GM18498 (cell line): ENCODE results near the gene AAK1.

Source experiments
- ATAC-seq: cut with Tn5 transposase; IDR thresholded peaks from one replicate; pipeline ENCODE4 v1.9.1; 2021; ENCODE audit warnings: mild to moderate bottlenecking, moderate library complexity; ENCODE audit not compliant: unreplicated experiment

Gene AAK1

GRCh38 chr2:69499966-69500365 lies 143.6 kb downstream of the AAK1 start:
- no peak for ATAC-seq

- ATAC-seq: peak; percentile 47
Observed at GRCh38 chr2:69499242-69499641, 144.3 kb downstream of the AAK1 start.

- no peak for ATAC-seq
Observed at GRCh38 chr2:69495861-69496260, 147.7 kb downstream of the AAK1 start.

GRCh38 chr2:69495008-69495407 lies 148.5 kb downstream of the AAK1 start:
- no peak for ATAC-seq

GRCh38 chr2:69494126-69494525 lies 149.4 kb downstream of the AAK1 start:
- ATAC-seq: no peak

GRCh38 chr2:69493268-69493667 lies 150.3 kb downstream of the AAK1 start:
- no peak for ATAC-seq

GRCh38 chr2:69491864-69492263 lies 151.7 kb downstream of the AAK1 start:
- no peak for ATAC-seq

- no peak for ATAC-seq
Observed at GRCh38 chr2:69490486-69490885, 153.1 kb downstream of the AAK1 start.

GRCh38 chr2:69489793-69490192 lies 153.7 kb downstream of the AAK1 start:
- ATAC-seq: no peak

- ATAC-seq: no peak
Observed at GRCh38 chr2:69483696-69484095, 159.8 kb downstream of the AAK1 start.

- ATAC-seq: no peak
Observed at GRCh38 chr2:69483024-69483423, 160.5 kb downstream of the AAK1 start.

- no peak for ATAC-seq
Observed at GRCh38 chr2:69482471-69482870, 161.1 kb downstream of the AAK1 start.

- no peak for ATAC-seq
Observed at GRCh38 chr2:69481421-69481820, 162.1 kb downstream of the AAK1 start.

- no peak for ATAC-seq
Observed at GRCh38 chr2:69477627-69478026, 165.9 kb downstream of the AAK1 start.

- no peak for ATAC-seq
Observed at GRCh38 chr2:69474688-69475087, 168.9 kb downstream of the AAK1 start.

GRCh38 chr2:69471793-69472192 lies 171.7 kb downstream of the AAK1 start:
- no peak for ATAC-seq

- no peak for ATAC-seq
Observed at GRCh38 chr2:69470911-69471310, 172.6 kb downstream of the AAK1 start.

- ATAC-seq: no peak
Observed at GRCh38 chr2:69469784-69470183, 173.8 kb downstream of the AAK1 start.

- ATAC-seq: no peak
Observed at GRCh38 chr2:69469375-69469774, 174.2 kb downstream of the AAK1 start.

- no peak for ATAC-seq
Observed at GRCh38 chr2:69466728-69467127, 176.8 kb downstream of the AAK1 start.

GRCh38 chr2:69465513-69466456 lies 177.8 kb downstream of the AAK1 start:
- no peak for ATAC-seq

GRCh38 chr2:69464575-69464974 lies 179.0 kb downstream of the AAK1 start:
- no peak for ATAC-seq

GRCh38 chr2:69462780-69463179 lies 180.8 kb downstream of the AAK1 start:
- no peak for ATAC-seq
